PC-9 (cell line): ENCODE data around the gene ANKRD33B.

Experiments used
- EZH2 ChIP-seq: fragments of 200-600 bp; sonication (generic); IDR thresholded peaks from 2 replicates; pipeline ENCODE4 v1.8.0; 2017; ENCODE audit warnings: antibody characterized with exemption, low read depth
- TF ChIP-seq, protein P1 (sequence below): fragments of 200-600 bp; sonication (generic); conservative IDR thresholded peaks from 2 replicates; pipeline ENCODE4 v1.6.1; 2017; ENCODE audit warnings: mixed run types, antibody characterized with exemption, mild to moderate bottlenecking, moderate library complexity

GRCh38 chr5:10586008-10586407, 22.1 kb downstream of the ANKRD33B start:
- TF ChIP-seq, protein P1, sequence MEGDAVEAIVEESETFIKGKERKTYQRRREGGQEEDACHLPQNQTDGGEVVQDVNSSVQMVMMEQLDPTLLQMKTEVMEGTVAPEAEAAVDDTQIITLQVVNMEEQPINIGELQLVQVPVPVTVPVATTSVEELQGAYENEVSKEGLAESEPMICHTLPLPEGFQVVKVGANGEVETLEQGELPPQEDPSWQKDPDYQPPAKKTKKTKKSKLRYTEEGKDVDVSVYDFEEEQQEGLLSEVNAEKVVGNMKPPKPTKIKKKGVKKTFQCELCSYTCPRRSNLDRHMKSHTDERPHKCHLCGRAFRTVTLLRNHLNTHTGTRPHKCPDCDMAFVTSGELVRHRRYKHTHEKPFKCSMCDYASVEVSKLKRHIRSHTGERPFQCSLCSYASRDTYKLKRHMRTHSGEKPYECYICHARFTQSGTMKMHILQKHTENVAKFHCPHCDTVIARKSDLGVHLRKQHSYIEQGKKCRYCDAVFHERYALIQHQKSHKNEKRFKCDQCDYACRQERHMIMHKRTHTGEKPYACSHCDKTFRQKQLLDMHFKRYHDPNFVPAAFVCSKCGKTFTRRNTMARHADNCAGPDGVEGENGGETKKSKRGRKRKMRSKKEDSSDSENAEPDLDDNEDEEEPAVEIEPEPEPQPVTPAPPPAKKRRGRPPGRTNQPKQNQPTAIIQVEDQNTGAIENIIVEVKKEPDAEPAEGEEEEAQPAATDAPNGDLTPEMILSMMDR: no peak
- TF ChIP-seq EZH2: no peak
